Neural cell (in vitro differentiated cells): ENCODE data around the gene ITGAE.

Source experiments
- EP300 ChIP-seq: fragments of 450-650 bp; conservative IDR thresholded peaks from 2 replicates; pipeline ENCODE4 v1.6.1; 2014; ENCODE audit warnings: antibody characterized with exemption, mild to moderate bottlenecking, moderate library complexity; ENCODE audit not compliant: poor library complexity, severe bottlenecking
- POLR2AphosphoS5 ChIP-seq: IDR thresholded peaks from 2 replicates; pipeline ENCODE4 v1.6.1; 2012
- SMC3 ChIP-seq: fragments of 450-650 bp; conservative IDR thresholded peaks from 2 replicates; pipeline ENCODE4 v1.6.1; 2014; ENCODE audit warnings: antibody characterized with exemption, mild to moderate bottlenecking, moderate library complexity; ENCODE audit not compliant: poor library complexity
- TF ChIP-seq, protein P1 (sequence below): fragments of 450-650 bp; IDR thresholded peaks from 2 replicates; pipeline ENCODE4 v1.5.1; 2014; ENCODE audit warnings: antibody characterized with exemption, mild to moderate bottlenecking, moderate library complexity; ENCODE audit not compliant: poor library complexity, severe bottlenecking
- TF ChIP-seq, protein P2 (sequence below): IDR thresholded peaks from 2 replicates; pipeline ENCODE4 v1.6.1; 2012; ENCODE audit warnings: borderline replicate concordance

- TF ChIP-seq EP300 (no peak), SMC3 (no peak), POLR2AphosphoS5 (no peak)
- TF ChIP-seq, protein P1, sequence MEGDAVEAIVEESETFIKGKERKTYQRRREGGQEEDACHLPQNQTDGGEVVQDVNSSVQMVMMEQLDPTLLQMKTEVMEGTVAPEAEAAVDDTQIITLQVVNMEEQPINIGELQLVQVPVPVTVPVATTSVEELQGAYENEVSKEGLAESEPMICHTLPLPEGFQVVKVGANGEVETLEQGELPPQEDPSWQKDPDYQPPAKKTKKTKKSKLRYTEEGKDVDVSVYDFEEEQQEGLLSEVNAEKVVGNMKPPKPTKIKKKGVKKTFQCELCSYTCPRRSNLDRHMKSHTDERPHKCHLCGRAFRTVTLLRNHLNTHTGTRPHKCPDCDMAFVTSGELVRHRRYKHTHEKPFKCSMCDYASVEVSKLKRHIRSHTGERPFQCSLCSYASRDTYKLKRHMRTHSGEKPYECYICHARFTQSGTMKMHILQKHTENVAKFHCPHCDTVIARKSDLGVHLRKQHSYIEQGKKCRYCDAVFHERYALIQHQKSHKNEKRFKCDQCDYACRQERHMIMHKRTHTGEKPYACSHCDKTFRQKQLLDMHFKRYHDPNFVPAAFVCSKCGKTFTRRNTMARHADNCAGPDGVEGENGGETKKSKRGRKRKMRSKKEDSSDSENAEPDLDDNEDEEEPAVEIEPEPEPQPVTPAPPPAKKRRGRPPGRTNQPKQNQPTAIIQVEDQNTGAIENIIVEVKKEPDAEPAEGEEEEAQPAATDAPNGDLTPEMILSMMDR, result no peak
- TF ChIP-seq, protein P2, sequence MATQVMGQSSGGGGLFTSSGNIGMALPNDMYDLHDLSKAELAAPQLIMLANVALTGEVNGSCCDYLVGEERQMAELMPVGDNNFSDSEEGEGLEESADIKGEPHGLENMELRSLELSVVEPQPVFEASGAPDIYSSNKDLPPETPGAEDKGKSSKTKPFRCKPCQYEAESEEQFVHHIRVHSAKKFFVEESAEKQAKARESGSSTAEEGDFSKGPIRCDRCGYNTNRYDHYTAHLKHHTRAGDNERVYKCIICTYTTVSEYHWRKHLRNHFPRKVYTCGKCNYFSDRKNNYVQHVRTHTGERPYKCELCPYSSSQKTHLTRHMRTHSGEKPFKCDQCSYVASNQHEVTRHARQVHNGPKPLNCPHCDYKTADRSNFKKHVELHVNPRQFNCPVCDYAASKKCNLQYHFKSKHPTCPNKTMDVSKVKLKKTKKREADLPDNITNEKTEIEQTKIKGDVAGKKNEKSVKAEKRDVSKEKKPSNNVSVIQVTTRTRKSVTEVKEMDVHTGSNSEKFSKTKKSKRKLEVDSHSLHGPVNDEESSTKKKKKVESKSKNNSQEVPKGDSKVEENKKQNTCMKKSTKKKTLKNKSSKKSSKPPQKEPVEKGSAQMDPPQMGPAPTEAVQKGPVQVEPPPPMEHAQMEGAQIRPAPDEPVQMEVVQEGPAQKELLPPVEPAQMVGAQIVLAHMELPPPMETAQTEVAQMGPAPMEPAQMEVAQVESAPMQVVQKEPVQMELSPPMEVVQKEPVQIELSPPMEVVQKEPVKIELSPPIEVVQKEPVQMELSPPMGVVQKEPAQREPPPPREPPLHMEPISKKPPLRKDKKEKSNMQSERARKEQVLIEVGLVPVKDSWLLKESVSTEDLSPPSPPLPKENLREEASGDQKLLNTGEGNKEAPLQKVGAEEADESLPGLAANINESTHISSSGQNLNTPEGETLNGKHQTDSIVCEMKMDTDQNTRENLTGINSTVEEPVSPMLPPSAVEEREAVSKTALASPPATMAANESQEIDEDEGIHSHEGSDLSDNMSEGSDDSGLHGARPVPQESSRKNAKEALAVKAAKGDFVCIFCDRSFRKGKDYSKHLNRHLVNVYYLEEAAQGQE, result no peak
These were observed 35.6 kb upstream of the ITGAE start for GRCh38 chr17:3836551-3836950.
